Large intestine (tissue), 3 donors: ENCODE results near the gene HAVCR1. TPM values are rescaled to one million over a fixed set of nuclear protein-coding genes. Genes with fewer than 3 reads are reported as not detected.

Experiments used
- DNase-seq, 2 donors: peaks; one replicate each; pipeline versions ENCODE4 v3.0.0 to v3.0.0-alpha.2; 2013
- H3K27ac ChIP-seq: one replicate; pipeline ENCODE4 v1.5.1; 2013; ENCODE audit warnings: low read length
- H3K27me3 ChIP-seq: 2 replicates; pipeline ENCODE4 v1.6.1; 2013; ENCODE audit warnings: low read length; ENCODE audit not compliant: control insufficient read depth, insufficient read depth
- H3K36me3 ChIP-seq: 2 replicates; pipeline ENCODE4 v1.6.1; 2013; ENCODE audit warnings: low read length; ENCODE audit not compliant: control insufficient read depth, insufficient read depth
- H3K4me1 ChIP-seq: one replicate; pipeline ENCODE4 v1.6.1; 2013; ENCODE audit warnings: low read length; ENCODE audit not compliant: control insufficient read depth, insufficient read depth
- H3K4me3 ChIP-seq: one replicate; pipeline ENCODE4 v1.5.1; 2013; ENCODE audit warnings: low read length
- H3K9me3 ChIP-seq: one replicate; pipeline ENCODE4 v1.6.1; 2013; ENCODE audit warnings: mild to moderate bottlenecking, low read depth, low read length, moderate library complexity; ENCODE audit not compliant: control insufficient read depth
- WGBS: methylation state at CpG from one replicate; pipeline ENCODE4 v1.1.5; 2013; ENCODE audit warnings: low lambda C conversion rate; ENCODE audit not compliant: insufficient coverage; 5-methylcytosine and 5-hydroxymethylcytosine counted together
- polyA plus RNA-seq: library from polyadenylated mRNA; unstranded; fragments of 120-200 nt; gene quantifications from one replicate; pipeline ENCODE4 v1.2.1, GENCODE V29; 2013

The HAVCR1 gene
- polyA plus RNA-seq, 1 donor, result 0.48 TPM

DNA sequence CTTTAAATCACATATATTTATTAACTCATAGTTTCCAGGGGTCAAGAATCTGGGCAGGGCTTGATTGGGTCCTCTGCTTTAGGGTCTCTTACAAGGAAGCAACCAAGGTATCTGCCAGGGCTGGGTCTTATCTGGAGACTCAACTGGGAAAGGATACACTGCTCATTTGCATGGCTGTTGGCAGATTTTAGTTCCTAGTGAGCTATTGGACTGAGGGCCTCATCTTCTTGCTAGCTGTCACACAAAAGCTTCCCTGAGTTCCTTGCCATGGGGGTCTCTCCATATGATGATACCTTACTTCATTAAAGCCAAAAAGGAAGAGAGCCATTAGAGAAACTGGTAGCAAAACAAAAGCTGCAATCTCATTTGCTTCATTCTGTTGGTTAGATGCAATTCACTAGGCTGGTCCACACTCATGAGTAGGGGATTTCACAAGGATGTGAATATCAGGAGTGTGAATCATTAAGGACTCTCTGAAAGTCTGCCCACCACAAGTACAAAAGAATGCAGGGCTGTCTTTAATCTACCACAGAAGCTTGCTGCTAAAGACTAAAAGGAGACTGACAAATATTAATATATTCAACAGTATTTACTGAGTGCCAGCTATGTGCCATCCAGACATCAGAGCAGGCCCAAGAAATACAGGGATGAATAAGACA, 53.9 kb downstream of the HAVCR1 start:
- no peak overlapping the region for H3K27ac ChIP-seq
- H3K36me3 ChIP-seq, result no peaks in the 10 kb centered on the region
- H3K9me3 ChIP-seq, result no peaks in the 10 kb centered on the region
- H3K4me1 ChIP-seq, result no peaks in the 10 kb centered on the region
- no peak for DNase-seq
- no peak overlapping the region for H3K4me3 ChIP-seq
- H3K27me3 ChIP-seq, result no peaks in the 10 kb centered on the region

DNA sequence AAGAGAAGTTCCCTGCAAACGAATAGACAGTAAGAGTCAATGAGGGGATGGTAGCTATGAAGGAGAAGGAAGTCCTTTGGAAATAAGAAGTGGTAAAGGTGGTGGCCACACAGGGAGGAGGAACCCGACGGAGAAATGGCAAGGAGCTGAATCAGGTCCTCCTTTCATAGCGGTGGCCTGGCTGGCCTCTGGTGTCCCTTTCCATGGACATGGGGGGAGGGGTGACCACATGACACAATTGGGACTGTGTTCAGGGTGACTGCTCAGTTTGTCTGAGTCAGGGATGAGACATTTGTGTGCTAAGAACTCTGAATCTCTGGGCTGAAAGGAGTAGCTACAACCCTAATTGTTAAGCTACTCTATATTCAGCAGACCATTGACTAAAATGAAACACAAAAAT, 67.2 kb downstream of the HAVCR1 start:
- Histone ChIP-seq H3K4me1 (no peaks in the 10 kb centered on the region), H3K4me3 (no peak overlapping the region), H3K27ac (no peak overlapping the region), H3K9me3 (no peaks in the 10 kb centered on the region), H3K27me3 (no peaks in the 10 kb centered on the region), H3K36me3 (no peaks in the 10 kb centered on the region)
- 80% methylated on average over 1 of the region's 4 CpGs for WGBS
- no peak for DNase-seq

DNA sequence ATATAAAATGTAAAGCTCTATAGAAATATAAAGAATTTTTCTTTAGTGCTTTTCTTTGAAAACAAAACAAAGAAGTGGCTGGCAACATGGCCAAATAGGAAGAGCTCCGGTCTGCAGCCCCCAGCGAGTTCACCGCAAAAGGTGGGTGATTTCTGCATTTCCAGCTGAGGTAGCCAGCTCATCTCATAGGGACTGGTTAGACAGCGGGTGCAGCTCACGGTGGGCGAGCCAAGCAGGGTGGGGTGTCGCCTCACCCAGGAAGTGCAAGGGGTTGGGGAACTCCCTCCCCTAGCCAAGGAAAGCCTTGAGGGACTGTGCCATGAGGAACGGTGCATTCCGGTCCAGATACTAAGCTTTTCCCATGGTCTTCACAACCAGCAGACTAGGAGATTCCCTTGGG, 74.9 kb downstream of the HAVCR1 start:
- H3K9me3 ChIP-seq, result no peaks in the 10 kb centered on the region
- no peaks in the 10 kb centered on the region for H3K36me3 ChIP-seq
- H3K27ac ChIP-seq, result no peak overlapping the region
- H3K4me3 ChIP-seq, result no peak overlapping the region
- no peaks in the 10 kb centered on the region for H3K27me3 ChIP-seq
- no peaks in the 10 kb centered on the region for H3K4me1 ChIP-seq
- WGBS, result no CpG with 5 or more reads among the region's 9 CpGs
- DNase-seq, result no peak

DNA sequence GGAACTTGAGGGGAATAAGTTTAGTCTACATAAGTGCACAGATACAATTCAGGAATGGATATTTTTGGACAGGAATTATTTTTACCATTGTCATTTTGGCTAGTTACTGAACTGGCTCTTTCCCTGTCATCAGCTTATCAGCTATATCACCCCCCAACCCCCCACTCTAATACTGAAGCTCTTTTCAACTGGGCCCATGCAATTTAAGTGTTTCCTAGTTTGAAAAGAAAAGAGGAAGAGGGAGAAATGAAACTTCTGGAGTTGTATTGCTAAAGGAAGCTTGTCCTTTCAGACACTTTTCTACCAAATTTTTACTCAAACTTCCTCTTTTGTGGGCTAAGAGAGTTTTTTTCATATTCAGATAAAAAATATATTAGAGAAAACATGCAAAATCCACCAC, 77.4 kb downstream of the HAVCR1 start:
- no peak overlapping the region for H3K4me3 ChIP-seq
- DNase-seq, result no peak
- no peaks in the 10 kb centered on the region for H3K27me3 ChIP-seq
- no peaks in the 10 kb centered on the region for H3K36me3 ChIP-seq
- no peaks in the 10 kb centered on the region for H3K4me1 ChIP-seq
- H3K9me3 ChIP-seq, result no peaks in the 10 kb centered on the region
- no peak overlapping the region for H3K27ac ChIP-seq

Other genes with a start within 250 kb of the HAVCR1 start
- gene PPP1R2B, start 208.8 kb downstream of the HAVCR1 start, polyA plus RNA-seq, result 0.06 TPM
- gene TIMD4, start 95.9 kb downstream of the HAVCR1 start, polyA plus RNA-seq, result 1.5 TPM
- 2.3 TPM for gene HAVCR2, start 49.9 kb upstream of the HAVCR1 start, polyA plus RNA-seq
- gene MED7, start 83.7 kb upstream of the HAVCR1 start, polyA plus RNA-seq, result 15.1 TPM
- gene GARIN3, start 107.1 kb upstream of the HAVCR1 start, polyA plus RNA-seq, result not detected
- gene ITK, start 121.7 kb upstream of the HAVCR1 start, polyA plus RNA-seq, result 1.5 TPM
- gene CYFIP2, start 207.0 kb upstream of the HAVCR1 start, polyA plus RNA-seq, result 27.9 TPM